ENCODE data around the gene WDR70.

The WDR70 gene

DNA sequence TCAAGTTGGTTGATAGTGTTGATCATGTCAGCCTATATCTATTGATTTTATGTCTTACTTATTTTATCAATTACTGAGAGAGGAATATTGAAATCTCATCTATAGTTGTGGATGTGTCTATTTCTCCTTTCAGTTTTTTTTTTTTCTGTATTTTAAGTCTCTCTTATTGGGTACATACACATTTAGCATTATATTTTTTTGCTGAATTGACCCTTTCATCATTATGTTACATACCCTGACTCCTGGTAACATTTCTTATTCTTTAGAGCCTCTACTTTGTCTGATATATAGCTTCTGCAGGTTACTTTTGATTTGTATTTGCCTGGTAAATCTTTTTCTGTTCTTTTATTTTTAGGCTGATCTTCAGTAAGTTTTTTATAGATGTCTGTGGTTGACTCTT, 281.2 kb downstream of the WDR70 start:
- H3K9me3 ChIP-seq, result no peaks in the 10 kb centered on the region
- no peaks in the 10 kb centered on the region for H3K27me3 ChIP-seq
- H3K27ac ChIP-seq, result no peak overlapping the region
- no peaks in the 10 kb centered on the region for H3K36me3 ChIP-seq
- no peak overlapping the region for H3K4me3 ChIP-seq
- no peak for DNase-seq
- intact Hi-C loops (cut with DNase I; ENCODE audit: low total_unique reads), result no loop called here
- TF ChIP-seq, protein P1, sequence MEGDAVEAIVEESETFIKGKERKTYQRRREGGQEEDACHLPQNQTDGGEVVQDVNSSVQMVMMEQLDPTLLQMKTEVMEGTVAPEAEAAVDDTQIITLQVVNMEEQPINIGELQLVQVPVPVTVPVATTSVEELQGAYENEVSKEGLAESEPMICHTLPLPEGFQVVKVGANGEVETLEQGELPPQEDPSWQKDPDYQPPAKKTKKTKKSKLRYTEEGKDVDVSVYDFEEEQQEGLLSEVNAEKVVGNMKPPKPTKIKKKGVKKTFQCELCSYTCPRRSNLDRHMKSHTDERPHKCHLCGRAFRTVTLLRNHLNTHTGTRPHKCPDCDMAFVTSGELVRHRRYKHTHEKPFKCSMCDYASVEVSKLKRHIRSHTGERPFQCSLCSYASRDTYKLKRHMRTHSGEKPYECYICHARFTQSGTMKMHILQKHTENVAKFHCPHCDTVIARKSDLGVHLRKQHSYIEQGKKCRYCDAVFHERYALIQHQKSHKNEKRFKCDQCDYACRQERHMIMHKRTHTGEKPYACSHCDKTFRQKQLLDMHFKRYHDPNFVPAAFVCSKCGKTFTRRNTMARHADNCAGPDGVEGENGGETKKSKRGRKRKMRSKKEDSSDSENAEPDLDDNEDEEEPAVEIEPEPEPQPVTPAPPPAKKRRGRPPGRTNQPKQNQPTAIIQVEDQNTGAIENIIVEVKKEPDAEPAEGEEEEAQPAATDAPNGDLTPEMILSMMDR (IDR thresholded peaks at IDR 0.05), result no peak
- H3K4me1 ChIP-seq, result peaks cover 0 to 3% (median 0%) of the 10 kb centered on the region in 4 donors

DNA sequence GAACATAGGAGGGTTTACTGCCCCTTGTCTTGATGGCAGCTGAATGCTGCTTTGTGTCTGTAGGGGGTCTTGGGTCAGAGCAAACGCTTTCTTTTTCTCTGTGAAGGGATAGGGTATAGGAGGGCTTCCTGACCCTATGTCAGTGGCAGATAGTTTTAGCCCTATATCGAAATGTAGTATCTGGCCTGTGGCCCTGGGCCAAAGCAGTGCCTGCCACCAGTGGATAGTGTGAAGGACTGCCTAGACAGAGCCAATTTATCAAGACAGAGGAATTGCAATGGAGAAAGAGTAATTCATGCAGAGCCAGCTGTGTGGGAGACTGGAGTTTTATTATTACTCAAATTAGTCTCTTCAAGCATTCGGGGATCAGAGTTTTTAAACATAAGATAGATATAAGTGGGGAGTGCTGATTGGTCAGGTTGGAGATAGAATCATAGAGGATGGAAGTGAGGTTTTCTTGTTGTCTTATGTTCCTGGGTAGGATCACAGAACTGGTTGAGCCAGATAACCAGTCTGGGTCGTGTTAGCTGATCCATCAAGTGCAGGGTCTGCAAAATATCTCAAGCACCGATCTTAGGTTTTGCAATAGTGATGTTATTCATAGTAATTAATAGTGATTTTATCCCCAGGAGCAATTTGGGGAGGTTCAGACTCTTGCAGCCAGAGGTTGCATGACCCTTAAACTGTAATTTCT, 282.3 kb downstream of the WDR70 start:
- no peaks in the 10 kb centered on the region for H3K9me3 ChIP-seq
- H3K27ac ChIP-seq, result no peak overlapping the region
- no peaks in the 10 kb centered on the region for H3K27me3 ChIP-seq
- no peak for DNase-seq
- H3K36me3 ChIP-seq, result no peaks in the 10 kb centered on the region
- H3K4me3 ChIP-seq, result no peak overlapping the region
- peaks cover 0 to 12% (median 0%) of the 10 kb centered on the region in 4 donors for H3K4me1 ChIP-seq
- TF ChIP-seq, protein P1 (IDR thresholded peaks at IDR 0.05), result no peak
- intact Hi-C loops (cut with DNase I; ENCODE audit: low total_unique reads), result no loop called here

DNA sequence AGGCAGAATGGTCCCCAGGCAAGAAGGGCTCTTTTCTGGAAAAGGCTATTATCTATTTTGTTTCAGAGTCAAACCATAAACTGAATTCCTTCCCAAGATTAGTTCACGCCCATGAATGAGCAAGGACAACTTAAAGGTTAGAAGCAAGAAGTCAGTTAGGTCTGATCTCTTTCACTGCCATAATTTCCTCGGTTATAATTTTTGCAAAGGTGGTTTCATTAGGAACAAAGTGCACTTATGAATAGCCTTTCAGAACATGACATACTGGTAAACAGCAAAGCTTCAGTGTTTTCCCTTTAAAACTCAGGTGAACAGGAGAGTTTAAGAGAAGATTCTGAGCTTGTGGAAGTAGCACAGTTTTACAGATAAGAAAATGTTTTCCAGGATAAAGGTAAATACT, 282.8 kb downstream of the WDR70 start:
- Histone ChIP-seq H3K4me3 (no peak overlapping the region), H3K27ac (no peak overlapping the region), H3K36me3 (no peaks in the 10 kb centered on the region), H3K27me3 (no peaks in the 10 kb centered on the region), H3K9me3 (no peaks in the 10 kb centered on the region), H3K4me1 (peaks cover 0 to 12% (median 0%) of the 10 kb centered on the region in 4 donors)
- TF ChIP-seq, protein P1 (IDR thresholded peaks at IDR 0.05), result no peak
- intact Hi-C loops (cut with DNase I; ENCODE audit: low total_unique reads), result no loop called here
- no peak for DNase-seq

DNA sequence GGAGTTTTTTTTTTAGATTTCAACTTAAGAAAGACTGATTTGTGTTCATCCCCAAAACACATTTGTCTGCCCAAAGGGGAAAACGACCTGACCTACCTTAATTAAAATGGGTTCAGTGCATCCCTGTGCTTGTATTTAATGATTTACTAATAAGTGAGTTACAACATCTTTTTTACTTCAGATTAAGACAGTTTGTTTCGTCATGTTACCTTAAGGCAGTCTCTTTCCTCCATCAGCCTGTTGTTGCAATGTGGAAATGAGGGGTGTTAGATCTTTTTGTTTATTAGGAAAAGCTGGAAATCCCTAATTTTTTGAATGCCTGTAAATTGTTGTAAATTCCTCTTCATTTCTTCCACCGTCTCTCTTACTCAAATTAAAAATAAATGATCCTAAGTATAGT, 283.2 kb downstream of the WDR70 start:
- H3K27me3 ChIP-seq, result no peaks in the 10 kb centered on the region
- no peak overlapping the region for H3K4me3 ChIP-seq
- intact Hi-C loops (cut with DNase I; ENCODE audit: low total_unique reads), result no loop called here
- TF ChIP-seq, protein P1 (IDR thresholded peaks at IDR 0.05), result no peak
- no peaks in the 10 kb centered on the region for H3K9me3 ChIP-seq
- no peak overlapping the region for H3K27ac ChIP-seq
- H3K36me3 ChIP-seq, result no peaks in the 10 kb centered on the region
- peaks cover 0 to 12% (median 0%) of the 10 kb centered on the region in 4 donors for H3K4me1 ChIP-seq
- no peak for DNase-seq

DNA sequence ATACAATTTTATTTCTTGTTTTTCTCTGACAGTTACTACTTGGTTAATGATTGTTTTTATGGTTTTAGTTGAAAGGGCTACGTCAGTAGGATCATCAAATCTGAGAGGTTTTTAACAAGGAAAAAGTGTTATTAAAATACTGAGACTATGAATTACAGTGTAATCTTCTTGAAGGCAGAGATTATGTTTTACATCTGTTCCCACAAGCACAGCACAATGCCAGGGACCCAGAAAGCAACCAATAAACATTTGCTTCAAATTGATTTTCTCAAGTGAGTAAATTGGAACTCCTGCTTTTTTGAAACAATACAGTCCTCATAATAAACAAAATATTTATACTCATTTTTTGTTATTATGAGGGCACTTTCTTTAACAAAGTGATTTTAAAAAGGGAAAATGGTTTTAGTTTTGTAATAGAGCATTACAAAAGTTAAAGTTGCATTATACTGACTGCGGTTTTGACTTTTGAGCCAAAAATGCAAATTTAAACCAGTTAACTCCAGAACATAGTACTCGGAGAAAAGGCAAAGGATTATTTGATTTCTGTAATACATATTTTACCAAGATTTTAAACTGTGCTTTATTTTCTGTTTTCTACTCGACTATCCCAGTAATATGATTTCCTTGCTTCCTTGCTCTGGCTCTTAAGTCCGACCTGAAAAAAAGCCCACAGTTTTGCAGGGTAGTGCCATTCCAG, 283.8 kb downstream of the WDR70 start:
- DNase-seq, result no peak
- Histone ChIP-seq H3K4me1 (peaks cover 0 to 14% (median 0%) of the 10 kb centered on the region in 4 donors), H3K27ac (no peak overlapping the region), H3K4me3 (no peak overlapping the region), H3K9me3 (no peaks in the 10 kb centered on the region), H3K27me3 (no peaks in the 10 kb centered on the region), H3K36me3 (no peaks in the 10 kb centered on the region)
- TF ChIP-seq, protein P1 (IDR thresholded peaks at IDR 0.05), result no peak
- intact Hi-C loops (cut with DNase I; ENCODE audit: low total_unique reads), result no loop called here
